ENCODE data around the gene FASTKD3.
"Not testable (repeated sequence)": the region's sequence is repeated elsewhere in the genome, so short reads cannot be mapped to it uniquely, and the experiment has no call there.

FASTKD3 gene

GRCh38 chr5:7868773-7869473 lies at the start of gene FASTKD3, which contains the start of gene MTRR:
FASTKD3 (minus strand) TSS chr5:7869031; CDS start chr5:7868083, 948 bp downstream.
MTRR (plus strand) TSS chr5:7869148; CDS start chr5:7870795, 1,647 bp downstream.
- in situ Hi-C loops (cut with HindIII; ENCODE audit: low sequenced_read_pairs): no loop called here

GRCh38 chr5:7917130-7918123 lies 48.6 kb upstream of the FASTKD3 start:
- in situ Hi-C loops (cut with HindIII; ENCODE audit: low sequenced_read_pairs): no loop called here

GRCh38 chr5:7916171-7916804 lies 47.5 kb upstream of the FASTKD3 start:
- in situ Hi-C loops (cut with HindIII; ENCODE audit: low sequenced_read_pairs): no loop called here

- in situ Hi-C loops (cut with HindIII; ENCODE audit: low sequenced_read_pairs): not testable (repeated sequence)
Measured at GRCh38 chr5:7911429-7911771, 42.6 kb upstream of the FASTKD3 start.

- in situ Hi-C loops (cut with HindIII; ENCODE audit: low sequenced_read_pairs): no loop called here
Measured at GRCh38 chr5:7910738-7911428, 42.1 kb upstream of the FASTKD3 start.

- in situ Hi-C loops (cut with HindIII; ENCODE audit: low sequenced_read_pairs): no loop called here
Measured at GRCh38 chr5:7908317-7908716, 39.5 kb upstream of the FASTKD3 start.

GRCh38 chr5:7907612-7908011 lies 38.8 kb upstream of the FASTKD3 start:
- in situ Hi-C loops (cut with HindIII; ENCODE audit: low sequenced_read_pairs): no loop called here

- in situ Hi-C loops (cut with HindIII; ENCODE audit: low sequenced_read_pairs): no loop called here
Measured at GRCh38 chr5:7904170-7904569, 35.3 kb upstream of the FASTKD3 start.

GRCh38 chr5:7902666-7903625 lies 34.1 kb upstream of the FASTKD3 start:
- in situ Hi-C loops (cut with HindIII; ENCODE audit: low sequenced_read_pairs): no loop called here

- in situ Hi-C loops (cut with HindIII; ENCODE audit: low sequenced_read_pairs): no loop called here
Measured at GRCh38 chr5:7902201-7902600, 33.4 kb upstream of the FASTKD3 start.

GRCh38 chr5:7897014-7897600 lies 28.3 kb upstream of the FASTKD3 start:
- in situ Hi-C loops (cut with HindIII; ENCODE audit: low sequenced_read_pairs): no loop called here

- in situ Hi-C loops (cut with HindIII; ENCODE audit: low sequenced_read_pairs): no loop called here
Measured at GRCh38 chr5:7894860-7895259, 26.0 kb upstream of the FASTKD3 start.

- in situ Hi-C loops (cut with HindIII; ENCODE audit: low sequenced_read_pairs): no loop called here
Measured at GRCh38 chr5:7894439-7894838, 25.6 kb upstream of the FASTKD3 start.

GRCh38 chr5:7888901-7889300 lies 20.1 kb upstream of the FASTKD3 start:
- in situ Hi-C loops (cut with HindIII; ENCODE audit: low sequenced_read_pairs): no loop called here

- in situ Hi-C loops (cut with HindIII; ENCODE audit: low sequenced_read_pairs): no loop called here
Measured at GRCh38 chr5:7886849-7887475, 18.1 kb upstream of the FASTKD3 start.

GRCh38 chr5:7884491-7885267 lies 15.8 kb upstream of the FASTKD3 start:
- in situ Hi-C loops (cut with HindIII; ENCODE audit: low sequenced_read_pairs): no loop called here

GRCh38 chr5:7882926-7883325 lies 14.1 kb upstream of the FASTKD3 start:
- in situ Hi-C loops (cut with HindIII; ENCODE audit: low sequenced_read_pairs): no loop called here

- in situ Hi-C loops (cut with HindIII; ENCODE audit: low sequenced_read_pairs): no loop called here
Measured at GRCh38 chr5:7881816-7882215, 13.0 kb upstream of the FASTKD3 start.
